H1 (cell line): ENCODE data around the gene ZNF524. TPM values are rescaled to one million over a fixed set of nuclear protein-coding genes. Genes with fewer than 3 reads are reported as not detected.

Source experiments
- CTCF ChIA-PET: fragments of 300-600 bp; sonication (Branson Sonifier 250); formaldehyde crosslinking; loops from one replicate; lab custom pipeline; 2021; ENCODE audit not compliant: partially characterized antibody; lab: Charles Lee
- POLR2A ChIA-PET: fragments of 300-600 bp; sonication (Branson Sonifier 250); formaldehyde crosslinking; loops from one replicate; lab custom pipeline; 2021; ENCODE audit warnings: inconsistent platforms; ENCODE audit not compliant: partially characterized antibody; lab: Charles Lee
- DNase-seq, 2 experiments: peaks; one replicate each; pipeline versions ENCODE4 v3.0.0 to v3.0.0-alpha.2; 2010 to 2022; ENCODE audit warnings: low spot score in 2 of 2, low read depth in 1 of 2, mixed read lengths in 1 of 2
- FAIRE-seq: peaks from 2 replicates; lab custom pipeline; 2011; peaks lifted over from hg19 to GRCh38; lab: Jason Lieb, UNC
- H2AFZ ChIP-seq: 2 replicates; pipeline ENCODE4 v1.8.1; 2012; ENCODE audit warnings: low read length, inconsistent platforms
- H2AK5ac ChIP-seq: 2 replicates; pipeline ENCODE4 v1.6.1; 2013; ENCODE audit warnings: low read depth, low read length
- H2BK120ac ChIP-seq: replicated peaks from 2 replicates; pipeline ENCODE3; 2013; ENCODE audit warnings: low read depth, low read length, inconsistent platforms
- H2BK12ac ChIP-seq: 2 replicates; pipeline ENCODE4 v1.6.1; 2013; ENCODE audit warnings: low read depth, low read length
- H2BK15ac ChIP-seq: 2 replicates; pipeline ENCODE4 v1.6.1; 2013; ENCODE audit warnings: low read length
- H2BK20ac ChIP-seq: 2 replicates; pipeline ENCODE4 v1.6.1; 2013; ENCODE audit warnings: low read length
- H2BK5ac ChIP-seq: 2 replicates; pipeline ENCODE4 v1.6.1; 2013; ENCODE audit warnings: low read depth, low read length
- H3K14ac ChIP-seq: 2 replicates; pipeline ENCODE4 v1.6.1; 2013; ENCODE audit warnings: inconsistent platforms; ENCODE audit not compliant: insufficient read length
- H3K18ac ChIP-seq: 2 replicates; pipeline ENCODE4 v1.6.1; 2013; ENCODE audit warnings: low read length; ENCODE audit errors: extremely low read depth
- H3K23ac ChIP-seq: 2 replicates; pipeline ENCODE4 v1.6.1; 2013; ENCODE audit warnings: inconsistent platforms; ENCODE audit not compliant: insufficient read length
- H3K23me2 ChIP-seq: 2 replicates; pipeline ENCODE4 v1.6.1; 2013; ENCODE audit warnings: low read depth, low read length
- H3K27ac ChIP-seq: 2 replicates; pipeline ENCODE4 v1.6.1; 2011; ENCODE audit warnings: low read depth, low read length, inconsistent platforms
- H3K27me3 ChIP-seq, 4 experiments: replicated peaks in 1 of 4; 1 replicate in 1 of 4; 2 replicates in 3 of 4; pipeline versions ENCODE4 v1.6.1 to v1.8.1; 2011 to 2013; ENCODE audit warnings: low read length in 3 of 4, mild to moderate bottlenecking in 3 of 4, inconsistent platforms in 2 of 4, mixed read lengths in 2 of 4, moderate library complexity in 1 of 4; ENCODE audit not compliant: control insufficient read depth in 3 of 4, insufficient read depth in 3 of 4; ENCODE audit errors: extremely low read depth in 1 of 4
- H3K36me3 ChIP-seq, 4 experiments: 2 replicates each; pipeline versions ENCODE4 v1.6.1 to v1.8.1; 2011 to 2013; ENCODE audit warnings: mild to moderate bottlenecking in 4 of 4, low read length in 3 of 4, moderate library complexity in 2 of 4, control low read depth in 1 of 4, inconsistent platforms in 1 of 4; ENCODE audit not compliant: insufficient read depth in 4 of 4, control insufficient read depth in 2 of 4
- H3K4ac ChIP-seq: replicated peaks from 2 replicates; pipeline ENCODE3; 2013; ENCODE audit warnings: low read length, low read depth, mixed read lengths, inconsistent platforms; ENCODE audit not compliant: insufficient read length
- H3K4me1 ChIP-seq, 4 experiments: replicated peaks in 1 of 4; 1 replicate in 1 of 4; 2 replicates in 3 of 4; pipeline versions ENCODE4 v1.6.1 to v1.8.1; 2011 to 2013; ENCODE audit warnings: low read length in 3 of 4, inconsistent platforms in 2 of 4, mixed read lengths in 1 of 4; ENCODE audit not compliant: insufficient read depth in 4 of 4, control insufficient read depth in 3 of 4
- H3K4me2 ChIP-seq, 2 experiments: 2 replicates each; pipeline versions ENCODE4 v1.6.1 to v1.8.1; 2011 to 2013; ENCODE audit warnings: low read depth in 2 of 2, low read length in 2 of 2, control low read depth in 1 of 2, inconsistent platforms in 1 of 2, mild to moderate bottlenecking in 1 of 2; ENCODE audit not compliant: insufficient read depth in 1 of 2
- H3K4me3 ChIP-seq, 4 experiments: fragments of 200-600, 300-600 bp in 1 of 4; sonication (generic), shearing (Covaris generic), sonication (Bioruptor Twin) in 1 of 4; 2 replicates each; pipeline versions ENCODE4 v1.5.1 to v1.8.1; 2011 to 2016; ENCODE audit warnings: low read length in 4 of 4, low read depth in 3 of 4, control low read depth in 2 of 4, inconsistent platforms in 2 of 4, mild to moderate bottlenecking in 2 of 4, mixed read lengths in 1 of 4, moderate library complexity in 1 of 4; ENCODE audit not compliant: insufficient read depth in 2 of 4; ENCODE audit errors: extremely low read depth in 1 of 4
- H3K56ac ChIP-seq: replicated peaks from 2 replicates; pipeline ENCODE3; 2013; ENCODE audit warnings: low read depth, mild to moderate bottlenecking, mixed read lengths, low read length, inconsistent platforms; ENCODE audit not compliant: insufficient read length
- H3K79me1 ChIP-seq: 2 replicates; pipeline ENCODE4 v1.6.1; 2013; ENCODE audit warnings: low read depth, low read length, control low read depth
- H3K79me2 ChIP-seq, 2 experiments: 2 replicates each; pipeline versions ENCODE4 v1.6.1 to v1.8.1; 2012 to 2013; ENCODE audit warnings: low read length in 2 of 2, mild to moderate bottlenecking in 2 of 2, inconsistent platforms in 1 of 2; ENCODE audit not compliant: insufficient read depth in 2 of 2, control insufficient read depth in 1 of 2
- H3K9ac ChIP-seq, 4 experiments: replicated peaks in 1 of 4; 1 replicate in 1 of 4; 2 replicates in 3 of 4; pipeline versions ENCODE4 v1.6.1 to v1.8.1; 2011 to 2013; ENCODE audit warnings: low read depth in 3 of 4, low read length in 3 of 4, control low read depth in 2 of 4, mild to moderate bottlenecking in 2 of 4, moderate library complexity in 2 of 4, inconsistent platforms in 1 of 4; ENCODE audit errors: extremely low read depth in 1 of 4
- H3K9me3 ChIP-seq, 2 experiments: 2 replicates each; pipeline versions ENCODE4 v1.6.1 to v1.8.1; 2012 to 2013; ENCODE audit warnings: mild to moderate bottlenecking in 2 of 2, moderate library complexity in 2 of 2, control low read depth in 1 of 2, inconsistent platforms in 1 of 2, low read depth in 1 of 2, low read length in 1 of 2, mixed read lengths in 1 of 2; ENCODE audit not compliant: insufficient read depth in 2 of 2
- H4K20me1 ChIP-seq, 2 experiments: replicated peaks in 1 of 2; 2 replicates each; pipeline versions ENCODE3 to v1.8.1; 2011 to 2013; ENCODE audit warnings: inconsistent platforms in 2 of 2, low read length in 2 of 2, mild to moderate bottlenecking in 1 of 2; ENCODE audit not compliant: insufficient read depth in 2 of 2, control insufficient read depth in 1 of 2
- H4K5ac ChIP-seq: 2 replicates; pipeline ENCODE4 v1.6.1; 2013; ENCODE audit warnings: low read length, low read depth, mixed read lengths, inconsistent platforms; ENCODE audit not compliant: insufficient read length
- H4K8ac ChIP-seq: 2 replicates; pipeline ENCODE4 v1.8.0; 2013; ENCODE audit warnings: mild to moderate bottlenecking, moderate library complexity, low read length, inconsistent platforms; ENCODE audit not compliant: insufficient read depth; ENCODE audit errors: extremely low read depth
- H4K91ac ChIP-seq: replicated peaks from 2 replicates; pipeline ENCODE3; 2013; ENCODE audit warnings: low read length, mixed read lengths, inconsistent platforms; ENCODE audit not compliant: insufficient read length
- CHD2 ChIP-seq: IDR thresholded peaks from 2 replicates; pipeline ENCODE4 v1.6.1; 2012; ENCODE audit warnings: low read length, improper control_type of control experiment
- RAD21 ChIP-seq, 2 experiments: IDR thresholded peaks in 1 of 2; conservative IDR thresholded peaks in 1 of 2; 2 replicates each; pipeline ENCODE4 v1.6.1; 2011; ENCODE audit warnings: low read depth in 2 of 2, low read length in 2 of 2, improper control_type of control experiment in 1 of 2, inconsistent platforms in 1 of 2, mild to moderate bottlenecking in 1 of 2, moderate library complexity in 1 of 2
- WGBS, 2 experiments: shearing (Covaris generic) in 1 of 2; methylation state at CpG; one replicate each; pipeline versions ENCODE4 v1.1.6 to v1.1.7; 2013 to 2015; ENCODE audit warnings: low lambda C conversion rate in 2 of 2, mixed read lengths in 2 of 2, inconsistent platforms in 1 of 2, low coverage in 1 of 2, missing lambda C conversion rate in 1 of 2; ENCODE audit not compliant: insufficient replicate concordance in 2 of 2, insufficient coverage in 1 of 2, insufficient read length in 1 of 2; ENCODE audit errors: extremely low coverage in 1 of 2, missing lambda C conversion rate in 1 of 2; 5-methylcytosine and 5-hydroxymethylcytosine counted together
- polyA plus RNA-seq, 7 experiments: library from polyadenylated mRNA; depleted of rRNA in 3 of 7; stranded (reverse) in 5 of 7; unstranded in 2 of 7; fragments of >200 nt in 5 of 7; fragments of 200-250 nt in 2 of 7; gene quantifications; 1 replicate in 5 of 7; 2 replicates in 1 of 7; 4 replicates in 1 of 7; pipeline versions ENCODE4 v1.2.1 to v1.2.3, GENCODE V29; 2011 to 2013; ENCODE audit warnings: missing spikeins in 2 of 7, mixed read lengths in 2 of 7
- total RNA-seq: library from RNA; stranded (reverse); fragmentation: NEBNext Ultra II Directional; extraction: Animal tissue kit (Norgen Biotek cat#: 25700); gene quantifications from 2 replicates; pipeline ENCODE4 v1.2.1, GENCODE V29; 2021

Gene ZNF524
- total and polyA plus RNA-seq, 2 of the 8 experiments (the other 6 are each of a cell fraction or from before 2014, with no cell fraction given) = 4.4 to 4.7 TPM

- Histone ChIP-seq H3K4me3 (peak overlapping the region in 3 of 4 experiments; percentile 85 to 98 (median 91); a peak in 4 of 8 replicates), H3K4ac (no peak overlapping the region), H3K14ac (no peak overlapping the region), H2AK5ac (no peak overlapping the region), H2BK120ac (no peak overlapping the region), H4K20me1 (peaks cover 0 to 4% of the 10 kb centered on the region in 2 experiments), H3K23me2 (peaks cover 36% of the 10 kb centered on the region), H4K5ac (no peak overlapping the region), H2BK12ac (no peak overlapping the region), H3K18ac (no peak overlapping the region), H3K4me2 (peak overlapping the region; percentile 90 to 99), H3K9me3 (no peaks in the 10 kb centered on the region; a peak in 1 of 4 replicates), H3K9ac (peak overlapping the region in 1 of 4 experiments; percentile 79; a peak in 3 of 7 replicates), H3K4me1 (peaks cover 0 to 21% (median 12%) of the 10 kb centered on the region in 4 experiments; a peak in 6 of 7 replicates), H4K8ac (peak overlapping the region; percentile 59; the same call in 1 of the 2 replicates)
- ChIA-PET POLR2A (interaction anchor here (0.6 to 9.2 kb wide), 7 partner anchors 8 to 1196 kb away, joined by 3 to 96 read pairs (median 3); partner anchors contain the start of genes LENG8 and ZNF784), CTCF (interaction anchor here (4.0 to 6.9 kb wide), 3 partner anchors 8 to 13 kb away, joined by 18 to 56 read pairs (median 30); no protein-coding TSS in a partner anchor)
- TF ChIP-seq RAD21 (IDR thresholded peaks at IDR 0.05 in 1 of 2, conservative IDR thresholded peaks at IDR 0.05 in 1 of 2; ENCODE audit: low read depth in 2 of 2, low read length in 2 of 2) (no peak), CHD2 (no peak)
- TF ChIP-seq, all 59 proteins: peak for 0
- no peak overlapping the region for H3K27ac ChIP-seq
- no peak overlapping the region for H2BK15ac ChIP-seq
- peaks cover 7 to 13% (median 10%) of the 10 kb centered on the region in 4 experiments for H3K36me3 ChIP-seq
- H2AFZ ChIP-seq = no peak overlapping the region
- H3K23ac ChIP-seq = no peak overlapping the region
- H2BK5ac ChIP-seq = no peak overlapping the region
- peaks cover 4 to 21% of the 10 kb centered on the region in 2 experiments; a peak in 3 of 4 replicates for H3K79me2 ChIP-seq
- H2BK20ac ChIP-seq = no peak overlapping the region
- 96% methylated on average over 28 of the region's 28 CpGs; no CpG with 5 or more reads in 1 of the 2 experiments for WGBS, 2 experiments
- H4K91ac ChIP-seq = no peak overlapping the region
- H3K79me1 ChIP-seq = peaks cover 11% of the 10 kb centered on the region
- no peak overlapping the region for H3K56ac ChIP-seq
- H3K27me3 ChIP-seq = no peaks in the 10 kb centered on the region
- DNase-seq (no peak), FAIRE-seq (no peak)
These were observed 44.9 kb downstream of the ZNF524 start for GRCh38 chr19:55644842-55645511.
